Measurements from ENCODE around the gene CORIN. TPM values are rescaled to one million over a fixed set of nuclear protein-coding genes. Genes with fewer than 3 reads are reported as not detected.
"Not testable (repeated sequence)": the region's sequence is repeated elsewhere in the genome, so short reads cannot be mapped to it uniquely, and the experiment has no call there.

The CORIN gene
- polyA plus RNA-seq, 3 donors = 0.01 TPM; not detected in 2

- H3K4me3 Mint-ChIP-seq = no peak overlapping the region
- DNase-seq = no peak
- Histone ChIP-seq H2AFZ (ENCODE audit: insufficient read depth, low read depth, low read length, poor library complexity, severe bottlenecking) (no peak overlapping the region), H4K20me1 (ENCODE audit: insufficient read depth, low read length) (no peaks in the 10 kb centered on the region), H3K27ac (ENCODE audit: low read depth in 1 of 2, low read length in 2 of 2) (no peak overlapping the region), H3K36me3 (replicated peaks in 1 of 2; ENCODE audit: control insufficient read depth in 1 of 2, insufficient read depth in 2 of 2, low read length in 2 of 2) (no peaks in the 10 kb centered on the region), H3K4me2 (replicated peaks; ENCODE audit: extremely low read depth, low read length, poor library complexity, severe bottlenecking) (no peak overlapping the region), H3K79me2 (ENCODE audit: insufficient read depth, low read length) (no peaks in the 10 kb centered on the region), H3K4me1 (ENCODE audit: control insufficient read depth in 1 of 2, insufficient read depth in 2 of 2, low read length in 2 of 2) (no peaks in the 10 kb centered on the region), H3K9ac (ENCODE audit: insufficient read depth, low read length, poor library complexity, severe bottlenecking) (no peak overlapping the region), H3K9me3 (replicated peaks in 1 of 2; ENCODE audit: control insufficient read depth in 1 of 2, insufficient read depth in 1 of 2, low read length in 2 of 2) (no peaks in the 10 kb centered on the region), H3K27me3 (ENCODE audit: control insufficient read depth in 2 of 2, insufficient read depth in 2 of 2, low read length in 2 of 2) (no peaks in the 10 kb centered on the region), H3K4me3 (replicated peaks in 1 of 3; ENCODE audit: low read depth in 2 of 3, low read length in 3 of 3) (no peak overlapping the region)
- H3K4me1 Mint-ChIP-seq = peaks cover 1% of the 10 kb centered on the region
- WGBS (ENCODE audit: insufficient coverage) = 100% methylated on average over 3 of the region's 4 CpGs
- no peaks in the 10 kb centered on the region for H3K9me3 Mint-ChIP-seq
- no peak overlapping the region for H3K27ac Mint-ChIP-seq
- no peak for TF ChIP-seq CTCF (IDR thresholded peaks at IDR 0.05)
- intact Hi-C loops (cut with micrococcal nuclease) = no loop called here
- H3K36me3 Mint-ChIP-seq = no peaks in the 10 kb centered on the region
- peaks cover 0 to 7% (median 2%) of the 10 kb centered on the region in 3 donors for H3K27me3 Mint-ChIP-seq (ENCODE audit: low read depth in 3 of 3)
Observed at GRCh38 chr4:47711183-47711582, 126.7 kb downstream of the CORIN start.

DNA sequence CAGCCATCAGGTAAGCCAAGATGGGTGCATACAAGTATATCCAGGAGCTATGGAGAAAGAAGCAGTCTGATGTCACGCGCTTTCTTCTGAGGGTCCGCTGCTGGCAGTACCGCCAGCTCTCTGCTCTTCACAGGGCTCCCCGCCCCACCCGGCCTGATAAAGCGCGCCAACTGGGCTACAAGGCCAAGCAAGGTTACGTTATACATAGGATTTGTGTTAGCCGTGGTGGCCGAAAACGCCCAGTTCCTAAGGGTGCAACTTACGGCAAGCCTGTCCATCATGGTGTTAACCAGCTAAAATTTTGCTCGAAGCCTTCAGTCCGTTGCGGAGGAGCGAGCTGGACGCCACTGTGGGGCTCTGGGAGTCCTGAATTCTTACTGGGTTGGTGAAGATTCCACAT is 131.5 kb downstream of the CORIN start:
- 100% methylated on average over 13 of the region's 18 CpGs for WGBS (ENCODE audit: insufficient coverage)
- H3K4me1 ChIP-seq (ENCODE audit: control insufficient read depth in 1 of 2, insufficient read depth in 2 of 2, low read length in 2 of 2); H3K27ac ChIP-seq (ENCODE audit: low read depth in 1 of 2, low read length in 2 of 2); H3K9me3 Mint-ChIP-seq; H3K4me2 ChIP-seq (replicated peaks; ENCODE audit: extremely low read depth, low read length, poor library complexity, severe bottlenecking); H3K36me3 Mint-ChIP-seq; H2AFZ ChIP-seq (ENCODE audit: insufficient read depth, low read depth, low read length, poor library complexity, severe bottlenecking); H4K20me1 ChIP-seq (ENCODE audit: insufficient read depth, low read length); H3K4me1 Mint-ChIP-seq; H3K4me3 Mint-ChIP-seq; H3K79me2 ChIP-seq (ENCODE audit: insufficient read depth, low read length); intact Hi-C loops (cut with micrococcal nuclease); DNase-seq; H3K27me3 ChIP-seq (ENCODE audit: control insufficient read depth in 2 of 2, insufficient read depth in 2 of 2, low read length in 2 of 2); H3K4me3 ChIP-seq (replicated peaks in 1 of 3; ENCODE audit: low read depth in 2 of 3, low read length in 3 of 3); H3K9ac ChIP-seq (ENCODE audit: insufficient read depth, low read length, poor library complexity, severe bottlenecking); H3K36me3 ChIP-seq (replicated peaks in 1 of 2; ENCODE audit: control insufficient read depth in 1 of 2, insufficient read depth in 2 of 2, low read length in 2 of 2); H3K27ac Mint-ChIP-seq; H3K9me3 ChIP-seq (replicated peaks in 1 of 2; ENCODE audit: control insufficient read depth in 1 of 2, insufficient read depth in 1 of 2, low read length in 2 of 2): not testable (repeated sequence)
- H3K27me3 Mint-ChIP-seq (ENCODE audit: low read depth in 3 of 3) = peaks cover 4 to 14% (median 9%) of the 10 kb centered on the region in 3 donors
